Epithelial cell of alveolus of lung (primary cell): ENCODE data around the gene FLNB. TPM values are rescaled to one million over a fixed set of nuclear protein-coding genes. Genes with fewer than 3 reads are reported as not detected.

Source experiments
- total RNA-seq: library from RNA; depleted of rRNA; stranded (reverse); fragments of >200 nt; gene quantifications from 2 replicates; pipeline ENCODE4 v1.2.1, GENCODE V29; 2015

FLNB gene, protein sequence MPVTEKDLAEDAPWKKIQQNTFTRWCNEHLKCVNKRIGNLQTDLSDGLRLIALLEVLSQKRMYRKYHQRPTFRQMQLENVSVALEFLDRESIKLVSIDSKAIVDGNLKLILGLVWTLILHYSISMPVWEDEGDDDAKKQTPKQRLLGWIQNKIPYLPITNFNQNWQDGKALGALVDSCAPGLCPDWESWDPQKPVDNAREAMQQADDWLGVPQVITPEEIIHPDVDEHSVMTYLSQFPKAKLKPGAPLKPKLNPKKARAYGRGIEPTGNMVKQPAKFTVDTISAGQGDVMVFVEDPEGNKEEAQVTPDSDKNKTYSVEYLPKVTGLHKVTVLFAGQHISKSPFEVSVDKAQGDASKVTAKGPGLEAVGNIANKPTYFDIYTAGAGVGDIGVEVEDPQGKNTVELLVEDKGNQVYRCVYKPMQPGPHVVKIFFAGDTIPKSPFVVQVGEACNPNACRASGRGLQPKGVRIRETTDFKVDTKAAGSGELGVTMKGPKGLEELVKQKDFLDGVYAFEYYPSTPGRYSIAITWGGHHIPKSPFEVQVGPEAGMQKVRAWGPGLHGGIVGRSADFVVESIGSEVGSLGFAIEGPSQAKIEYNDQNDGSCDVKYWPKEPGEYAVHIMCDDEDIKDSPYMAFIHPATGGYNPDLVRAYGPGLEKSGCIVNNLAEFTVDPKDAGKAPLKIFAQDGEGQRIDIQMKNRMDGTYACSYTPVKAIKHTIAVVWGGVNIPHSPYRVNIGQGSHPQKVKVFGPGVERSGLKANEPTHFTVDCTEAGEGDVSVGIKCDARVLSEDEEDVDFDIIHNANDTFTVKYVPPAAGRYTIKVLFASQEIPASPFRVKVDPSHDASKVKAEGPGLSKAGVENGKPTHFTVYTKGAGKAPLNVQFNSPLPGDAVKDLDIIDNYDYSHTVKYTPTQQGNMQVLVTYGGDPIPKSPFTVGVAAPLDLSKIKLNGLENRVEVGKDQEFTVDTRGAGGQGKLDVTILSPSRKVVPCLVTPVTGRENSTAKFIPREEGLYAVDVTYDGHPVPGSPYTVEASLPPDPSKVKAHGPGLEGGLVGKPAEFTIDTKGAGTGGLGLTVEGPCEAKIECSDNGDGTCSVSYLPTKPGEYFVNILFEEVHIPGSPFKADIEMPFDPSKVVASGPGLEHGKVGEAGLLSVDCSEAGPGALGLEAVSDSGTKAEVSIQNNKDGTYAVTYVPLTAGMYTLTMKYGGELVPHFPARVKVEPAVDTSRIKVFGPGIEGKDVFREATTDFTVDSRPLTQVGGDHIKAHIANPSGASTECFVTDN (N-terminal part only)
- total RNA-seq, result 42.0 and 297 TPM in 2 replicates

DNA sequence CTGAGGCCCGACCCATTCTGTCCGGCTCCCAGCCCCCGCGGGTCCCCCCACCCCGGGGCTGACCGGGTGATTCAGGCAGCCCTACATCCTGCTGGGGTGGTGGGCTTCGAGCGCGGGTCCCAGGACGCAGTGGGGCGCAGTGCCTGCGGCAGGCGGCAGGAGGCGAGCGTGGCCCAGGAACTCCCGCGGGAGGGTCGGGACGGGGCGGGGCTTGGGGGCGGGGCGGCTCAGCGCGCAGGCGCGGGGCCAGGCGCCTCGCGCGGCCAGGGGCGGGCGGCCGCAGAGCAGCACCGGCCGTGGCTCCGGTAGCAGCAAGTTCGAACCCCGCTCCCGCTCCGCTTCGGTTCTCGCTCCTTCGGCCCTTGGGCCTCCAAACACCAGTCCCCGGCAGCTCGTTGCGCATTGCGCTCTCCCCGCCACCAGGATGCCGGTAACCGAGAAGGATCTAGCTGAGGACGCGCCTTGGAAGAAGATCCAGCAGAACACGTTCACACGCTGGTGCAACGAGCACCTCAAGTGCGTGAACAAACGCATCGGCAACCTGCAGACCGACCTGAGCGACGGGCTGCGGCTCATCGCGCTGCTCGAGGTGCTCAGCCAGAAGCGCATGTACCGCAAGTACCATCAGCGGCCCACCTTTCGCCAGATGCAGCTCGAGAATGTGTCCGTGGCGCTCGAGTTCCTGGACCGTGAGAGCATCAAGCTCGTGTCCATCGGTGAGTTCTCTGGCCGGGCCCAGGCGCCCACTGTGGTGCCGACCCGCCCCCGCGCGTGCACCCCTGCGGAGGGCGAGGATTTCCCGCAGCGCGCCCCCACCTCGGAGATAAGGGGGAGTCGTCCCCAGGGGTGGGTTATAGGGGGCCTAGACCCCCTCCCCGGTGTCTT, at the start of gene FLNB:
Gene FLNB, plus strand, starts transcription at position 282 of the 885 bp plus-strand sequence. Its CDS starts 143 bp downstream, at position 425.

GRCh38 chr3:58210761-58211460, 202.7 kb downstream of the FLNB start, which contains the start of gene DNASE1L3:
DNASE1L3 (minus strand) TSS chr3:58210972; CDS start chr3:58210906, 66 bp downstream.

Other genes with a start within 250 kb of the FLNB start
- gene DNASE1L3, start 202.6 kb downstream of the FLNB start, total RNA-seq, result not detected in 2 replicates
- 7.2 and 8.0 TPM in 2 replicates for gene ABHD6, start 229.4 kb downstream of the FLNB start, total RNA-seq